GM12878 (cell line): ENCODE results near the gene UNKL.

Experiments
- CEBPB ChIP-seq, 2 experiments: fragments of 150-350 bp in 1 of 2; IDR thresholded peaks; 2 replicates each; pipeline ENCODE4 v1.6.1; 2012 to 2014; ENCODE audit warnings: low read depth in 2 of 2, low read length in 2 of 2, borderline replicate concordance in 1 of 2, inconsistent platforms in 1 of 2
- EZH2 ChIP-seq: IDR thresholded peaks from 2 replicates; pipeline ENCODE4 v1.6.1; 2012; ENCODE audit warnings: low read depth, mild to moderate bottlenecking, control low read depth, inconsistent platforms, low read length, borderline replicate concordance; ENCODE audit not compliant: control insufficient read depth
- TCF3 ChIP-seq: IDR thresholded peaks from 2 replicates; pipeline ENCODE4 v1.6.1; 2012; ENCODE audit warnings: low read depth, mild to moderate bottlenecking, low read length, borderline replicate concordance; ENCODE audit not compliant: insufficient read depth
- YBX1 ChIP-seq: fragments of 450-650 bp; IDR thresholded peaks from 2 replicates; pipeline ENCODE4 v1.6.1; 2016; ENCODE audit warnings: antibody characterized with exemption
- ZNF24 ChIP-seq: fragments of 450-650 bp; IDR thresholded peaks from 2 replicates; pipeline ENCODE4 v1.6.1; 2017; ENCODE audit warnings: antibody characterized with exemption, mild to moderate bottlenecking
- TF ChIP-seq, protein P1 (sequence below): IDR thresholded peaks from 2 replicates; pipeline ENCODE4 v1.6.1; 2011; ENCODE audit warnings: borderline replicate concordance, low read depth, mild to moderate bottlenecking, moderate library complexity, mixed read lengths, low read length; ENCODE audit not compliant: insufficient read depth; ENCODE audit errors: extremely low read length

DNA sequence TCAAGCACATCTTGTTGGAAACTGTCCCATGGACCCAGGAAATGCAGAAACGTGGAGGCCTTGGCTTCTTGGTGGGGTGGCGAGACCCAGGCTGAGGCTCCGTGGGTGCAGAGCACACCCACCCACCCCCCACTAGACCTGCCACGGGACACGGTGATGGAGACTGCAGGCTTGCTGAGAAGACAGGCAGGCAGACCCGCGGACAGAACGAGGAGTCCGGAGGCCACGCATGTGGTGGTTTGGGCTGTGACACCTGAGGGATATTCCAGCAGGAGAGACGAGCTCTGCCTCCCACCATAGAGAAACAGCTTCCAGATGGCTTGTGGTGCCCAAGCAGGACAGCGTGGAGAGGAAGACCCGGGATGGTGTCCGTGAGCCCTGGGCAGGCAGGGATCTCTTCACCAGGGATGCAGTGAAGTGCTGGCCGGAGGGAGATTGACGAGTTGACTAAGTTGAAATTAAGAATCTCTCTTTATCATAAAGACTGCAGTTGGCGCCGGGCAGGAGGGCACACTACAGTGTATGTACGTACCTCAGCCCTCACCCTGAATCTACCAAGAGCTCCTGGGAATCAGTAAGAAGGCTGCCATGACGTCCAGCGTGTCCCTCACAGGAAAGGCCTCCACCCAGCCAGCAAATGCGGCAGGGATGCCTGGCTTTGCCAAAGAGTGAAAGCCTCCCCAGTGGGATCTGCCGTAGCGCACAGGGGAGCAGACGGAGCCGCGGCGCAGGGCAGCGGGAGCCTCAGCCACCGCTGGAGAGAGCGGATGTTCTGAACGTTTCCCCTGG is 96.8 kb downstream of the UNKL start:
- TF ChIP-seq TCF3 (no peak), ZNF24 (no peak), YBX1 (no peak), EZH2 (no peak), CEBPB (IDR thresholded peaks at IDR 0.05; ENCODE audit: borderline replicate concordance in 1 of 2, low read depth in 2 of 2, low read length in 2 of 2) (no peak)
- TF ChIP-seq, protein P1, sequence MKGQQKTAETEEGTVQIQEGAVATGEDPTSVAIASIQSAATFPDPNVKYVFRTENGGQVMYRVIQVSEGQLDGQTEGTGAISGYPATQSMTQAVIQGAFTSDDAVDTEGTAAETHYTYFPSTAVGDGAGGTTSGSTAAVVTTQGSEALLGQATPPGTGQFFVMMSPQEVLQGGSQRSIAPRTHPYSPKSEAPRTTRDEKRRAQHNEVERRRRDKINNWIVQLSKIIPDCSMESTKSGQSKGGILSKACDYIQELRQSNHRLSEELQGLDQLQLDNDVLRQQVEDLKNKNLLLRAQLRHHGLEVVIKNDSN: no peak
